Measurements from ENCODE around the gene WNK3.

The WNK3 gene

GRCh38 chrX:54246866-54247265 is 111.0 kb downstream of the WNK3 start:
- in situ Hi-C loops (cut with HindIII; ENCODE audit: low sequenced_read_pairs), result no loop called here

- in situ Hi-C loops (cut with HindIII; ENCODE audit: low sequenced_read_pairs), result no loop called here
Observed at GRCh38 chrX:54238588-54238987, 119.3 kb downstream of the WNK3 start.

GRCh38 chrX:54237014-54237413 is 120.8 kb downstream of the WNK3 start:
- in situ Hi-C loops (cut with HindIII; ENCODE audit: low sequenced_read_pairs), result no loop called here

- in situ Hi-C loops (cut with HindIII; ENCODE audit: low sequenced_read_pairs), result no loop called here
Observed at GRCh38 chrX:54230435-54231148, 127.3 kb downstream of the WNK3 start.

GRCh38 chrX:54223581-54223980 is 134.3 kb downstream of the WNK3 start:
- in situ Hi-C loops (cut with HindIII; ENCODE audit: low sequenced_read_pairs), result no loop called here

GRCh38 chrX:54213603-54214002 is 144.2 kb downstream of the WNK3 start:
- in situ Hi-C loops (cut with HindIII; ENCODE audit: low sequenced_read_pairs), result no loop called here

GRCh38 chrX:54208531-54208930 is 149.3 kb downstream of the WNK3 start:
- in situ Hi-C loops (cut with HindIII; ENCODE audit: low sequenced_read_pairs), result no loop called here

- in situ Hi-C loops (cut with HindIII; ENCODE audit: low sequenced_read_pairs), result no loop called here
Observed at GRCh38 chrX:54198262-54198661, 159.6 kb downstream of the WNK3 start.

- in situ Hi-C loops (cut with HindIII; ENCODE audit: low sequenced_read_pairs), result no loop called here
Observed at GRCh38 chrX:54194982-54195588, 162.8 kb downstream of the WNK3 start.

- in situ Hi-C loops (cut with HindIII; ENCODE audit: low sequenced_read_pairs), result no loop called here
Observed at GRCh38 chrX:54193085-54193821, 164.6 kb downstream of the WNK3 start.

- in situ Hi-C loops (cut with HindIII; ENCODE audit: low sequenced_read_pairs), result no loop called here
Observed at GRCh38 chrX:54184474-54184873, 173.4 kb downstream of the WNK3 start.

- in situ Hi-C loops (cut with HindIII; ENCODE audit: low sequenced_read_pairs), result no loop called here
Observed at GRCh38 chrX:54182864-54183613, 174.8 kb downstream of the WNK3 start, which contains the start of gene FAM120C. TSS of gene FAM120C (minus strand) at chrX:54183254. CDS start at chrX:54183198, 56 bp downstream.

- in situ Hi-C loops (cut with HindIII; ENCODE audit: low sequenced_read_pairs), result no loop called here
Observed at GRCh38 chrX:54182194-54182863, 175.5 kb downstream of the WNK3 start.

- in situ Hi-C loops (cut with HindIII; ENCODE audit: low sequenced_read_pairs), result no loop called here
Observed at GRCh38 chrX:54181202-54181953, 176.5 kb downstream of the WNK3 start.

- in situ Hi-C loops (cut with HindIII; ENCODE audit: low sequenced_read_pairs), result no loop called here
Observed at GRCh38 chrX:54180403-54180802, 177.4 kb downstream of the WNK3 start.

GRCh38 chrX:54178100-54178940 is 179.5 kb downstream of the WNK3 start:
- in situ Hi-C loops (cut with HindIII; ENCODE audit: low sequenced_read_pairs), result no loop called here

GRCh38 chrX:54177306-54177705 is 180.5 kb downstream of the WNK3 start:
- in situ Hi-C loops (cut with HindIII; ENCODE audit: low sequenced_read_pairs), result no loop called here

GRCh38 chrX:54173791-54174190 is 184.1 kb downstream of the WNK3 start:
- in situ Hi-C loops (cut with HindIII; ENCODE audit: low sequenced_read_pairs), result no loop called here

- in situ Hi-C loops (cut with HindIII; ENCODE audit: low sequenced_read_pairs), result no loop called here
Observed at GRCh38 chrX:54172455-54172854, 185.4 kb downstream of the WNK3 start.

Measured in DLD1 (cell line).